NCI-H1092 treated with DMSO at 0.1 percent for 48 hours (cell line): Measurements from ENCODE around the gene ZNF784.
A peak's percentile ranks its signal among the peaks of the same experiment; 100 is the strongest.

Experiments
- DNase-seq: peaks from one replicate; lab custom pipeline; 2025; lab: John Stamatoyannopoulos, UW

Gene ZNF784

GRCh38 chr19:55643003-55643886 is 18.9 kb upstream of the ZNF784 start, which contains the start of gene ZNF581:
Gene ZNF581, plus strand, starts transcription at chr19:55643649. Its CDS starts 923 bp downstream, at chr19:55644572.
- DNase-seq: peak; percentile 52

GRCh38 chr19:55642153-55643002 is 18.0 kb upstream of the ZNF784 start:
- DNase-seq: no peak

- no peak for DNase-seq
These were observed 17.2 kb upstream of the ZNF784 start for GRCh38 chr19:55641426-55642152.

- DNase-seq: peak; percentile 55
These were observed 16.4 kb upstream of the ZNF784 start, which contains the start of gene ZNF580 for GRCh38 chr19:55640577-55641425. Gene ZNF580, plus strand, starts transcription at chr19:55641002. Its CDS starts 1,507 bp downstream, at chr19:55642509.

GRCh38 chr19:55640043-55640576 is 15.7 kb upstream of the ZNF784 start:
- DNase-seq: peak; percentile 42

- no peak for DNase-seq
These were observed 14.5 kb upstream of the ZNF784 start for GRCh38 chr19:55638864-55639359.

GRCh38 chr19:55637534-55637933 is 13.2 kb upstream of the ZNF784 start:
- no peak for DNase-seq

- DNase-seq: no peak
These were observed 12.4 kb upstream of the ZNF784 start for GRCh38 chr19:55636723-55637122.

- DNase-seq: no peak
These were observed 11.6 kb upstream of the ZNF784 start for GRCh38 chr19:55635856-55636440.

- no peak for DNase-seq
These were observed 11.0 kb upstream of the ZNF784 start for GRCh38 chr19:55635334-55635717.

GRCh38 chr19:55633861-55634260 is 9.5 kb upstream of the ZNF784 start:
- DNase-seq: no peak

GRCh38 chr19:55632463-55632834 is 8.1 kb upstream of the ZNF784 start:
- DNase-seq: peak; percentile 81

- DNase-seq: no peak
These were observed 2.0 kb upstream of the ZNF784 start for GRCh38 chr19:55626350-55626749.

- no peak for DNase-seq
These were observed 599 bp upstream of the ZNF784 start for GRCh38 chr19:55625004-55625326.

GRCh38 chr19:55623561-55623960 is 805 bp downstream of the ZNF784 start:
- no peak for DNase-seq

- no peak for DNase-seq
These were observed 1.2 kb downstream of the ZNF784 start for GRCh38 chr19:55623130-55623529.

GRCh38 chr19:55622242-55622969 is 2.0 kb downstream of the ZNF784 start:
- DNase-seq: no peak

- no peak for DNase-seq
These were observed 2.6 kb downstream of the ZNF784 start for GRCh38 chr19:55621673-55622231.

GRCh38 chr19:55621205-55621672 is 3.1 kb downstream of the ZNF784 start:
- DNase-seq: no peak
